HG03175 (cell line): Measurements from ENCODE around the gene DTD2.
A peak's percentile ranks its signal among the peaks of the same experiment; 100 is the strongest.
"Not testable (repeated sequence)": the region's sequence is repeated elsewhere in the genome, so short reads cannot be mapped to it uniquely, and the experiment has no call there.

Source experiments
- ATAC-seq: cut with Tn5 transposase; IDR thresholded peaks from one replicate; pipeline ENCODE4 v1.9.1; 2021; ENCODE audit warnings: mild to moderate bottlenecking, moderate library complexity; ENCODE audit not compliant: unreplicated experiment

DTD2 gene

GRCh38 chr14:31442284-31442683, 15.0 kb downstream of the DTD2 start:
- ATAC-seq = no peak

- ATAC-seq = no peak
Observed at GRCh38 chr14:31441273-31442111, 15.8 kb downstream of the DTD2 start.

GRCh38 chr14:31440280-31440679, 17.0 kb downstream of the DTD2 start:
- ATAC-seq = no peak

GRCh38 chr14:31439561-31439960, 17.7 kb downstream of the DTD2 start:
- ATAC-seq = no peak

- not testable (repeated sequence) for ATAC-seq
Observed at GRCh38 chr14:31437045-31437691, 20.1 kb downstream of the DTD2 start.

GRCh38 chr14:31435276-31435675, 22.0 kb downstream of the DTD2 start:
- no peak for ATAC-seq

- no peak for ATAC-seq
Observed at GRCh38 chr14:31430634-31431264, 26.6 kb downstream of the DTD2 start.

- no peak for ATAC-seq
Observed at GRCh38 chr14:31429791-31430190, 27.5 kb downstream of the DTD2 start.

GRCh38 chr14:31428011-31428410, 29.3 kb downstream of the DTD2 start:
- no peak for ATAC-seq

GRCh38 chr14:31426663-31427062, 30.6 kb downstream of the DTD2 start:
- ATAC-seq = no peak

- no peak for ATAC-seq
Observed at GRCh38 chr14:31425905-31426304, 31.4 kb downstream of the DTD2 start.

GRCh38 chr14:31421200-31421599, 36.1 kb downstream of the DTD2 start:
- no peak for ATAC-seq

GRCh38 chr14:31420319-31421111, 36.8 kb downstream of the DTD2 start, which contains the start of gene HEATR5A:
HEATR5A (minus strand) TSS chr14:31420550; CDS start chr14:31402975, 17,575 bp downstream.
- peak; percentile 98 for ATAC-seq

- ATAC-seq = peak; percentile 22
Observed at GRCh38 chr14:31419967-31420318, 37.4 kb downstream of the DTD2 start.

GRCh38 chr14:31419179-31419966, 37.9 kb downstream of the DTD2 start:
- ATAC-seq = no peak

- ATAC-seq = no peak
Observed at GRCh38 chr14:31418440-31418839, 38.9 kb downstream of the DTD2 start.

- ATAC-seq = no peak
Observed at GRCh38 chr14:31414190-31414833, 43.0 kb downstream of the DTD2 start.

- no peak for ATAC-seq
Observed at GRCh38 chr14:31411218-31411727, 46.0 kb downstream of the DTD2 start.

GRCh38 chr14:31410048-31410650, 47.2 kb downstream of the DTD2 start:
- ATAC-seq = no peak
